ENCODE measurements around the gene CCNYL1. TPM values are rescaled to one million over a fixed set of nuclear protein-coding genes. Genes with fewer than 3 reads are reported as not detected.

CCNYL1 gene
- polyA plus RNA-seq, 1 donor from 2014 or later, result 14.7 TPM

DNA sequence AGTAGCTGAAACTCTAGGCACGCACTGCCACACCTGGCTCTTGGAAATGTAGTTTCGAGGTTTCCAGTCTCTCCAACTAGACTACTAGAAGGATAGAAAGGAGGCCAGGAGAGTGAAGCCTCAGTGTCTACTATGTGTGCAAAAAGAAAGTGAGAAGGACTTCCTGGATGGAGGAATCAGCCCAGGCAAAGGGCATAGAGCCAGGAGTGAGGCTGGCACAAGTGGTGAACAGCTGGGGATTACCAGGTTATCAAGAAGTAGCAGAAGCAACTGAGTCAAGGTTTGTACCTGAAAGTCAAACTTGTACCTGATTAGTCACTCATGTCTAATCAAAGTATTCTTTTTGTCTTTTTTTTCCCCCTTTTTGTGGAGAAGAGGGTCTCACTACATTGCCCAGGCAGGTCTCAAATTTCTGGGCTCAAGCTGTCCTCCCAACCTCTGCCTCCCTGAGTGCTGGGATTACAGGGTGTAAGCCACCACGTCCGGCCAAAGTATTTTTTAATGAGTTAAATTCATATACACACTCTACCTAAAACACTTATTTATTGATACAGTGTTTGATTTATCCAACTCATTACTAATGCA lies 67.0 kb downstream of the CCNYL1 start:
- H3K4me3 ChIP-seq (ENCODE audit: low read length), result no peak overlapping the region

DNA sequence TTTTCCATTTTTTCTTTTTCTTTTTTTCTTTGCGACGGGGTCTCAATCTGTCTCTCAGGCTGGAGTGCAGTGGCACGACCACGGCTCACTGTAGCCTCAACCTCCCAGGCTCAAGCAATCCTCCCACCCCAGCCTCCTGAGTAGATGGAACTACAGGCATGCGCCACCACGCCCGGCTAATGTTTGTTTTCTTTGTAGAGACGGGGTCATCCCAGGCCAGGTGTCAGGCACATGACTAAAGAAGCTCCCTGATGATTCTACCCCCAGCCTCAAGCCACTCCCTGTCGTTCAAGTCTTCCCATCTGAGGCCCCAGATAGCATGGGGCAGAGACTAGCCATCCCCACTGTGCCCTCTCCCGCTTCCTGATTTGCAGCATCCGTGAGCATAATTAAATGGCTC lies 68.1 kb downstream of the CCNYL1 start:
- no peak overlapping the region for H3K4me3 ChIP-seq (ENCODE audit: low read length)
- no peak for TF ChIP-seq TAF1 (IDR thresholded peaks at IDR 0.05; ENCODE audit: low read depth)
- no peak for TF ChIP-seq SMC3 (conservative IDR thresholded peaks at IDR 0.05; ENCODE audit: poor library complexity)
- TF ChIP-seq EZH2 (IDR thresholded peaks at IDR 0.05; ENCODE audit: borderline replicate concordance, insufficient read depth, low read length, poor library complexity, severe bottlenecking), result no peak
- TF ChIP-seq, protein P1, sequence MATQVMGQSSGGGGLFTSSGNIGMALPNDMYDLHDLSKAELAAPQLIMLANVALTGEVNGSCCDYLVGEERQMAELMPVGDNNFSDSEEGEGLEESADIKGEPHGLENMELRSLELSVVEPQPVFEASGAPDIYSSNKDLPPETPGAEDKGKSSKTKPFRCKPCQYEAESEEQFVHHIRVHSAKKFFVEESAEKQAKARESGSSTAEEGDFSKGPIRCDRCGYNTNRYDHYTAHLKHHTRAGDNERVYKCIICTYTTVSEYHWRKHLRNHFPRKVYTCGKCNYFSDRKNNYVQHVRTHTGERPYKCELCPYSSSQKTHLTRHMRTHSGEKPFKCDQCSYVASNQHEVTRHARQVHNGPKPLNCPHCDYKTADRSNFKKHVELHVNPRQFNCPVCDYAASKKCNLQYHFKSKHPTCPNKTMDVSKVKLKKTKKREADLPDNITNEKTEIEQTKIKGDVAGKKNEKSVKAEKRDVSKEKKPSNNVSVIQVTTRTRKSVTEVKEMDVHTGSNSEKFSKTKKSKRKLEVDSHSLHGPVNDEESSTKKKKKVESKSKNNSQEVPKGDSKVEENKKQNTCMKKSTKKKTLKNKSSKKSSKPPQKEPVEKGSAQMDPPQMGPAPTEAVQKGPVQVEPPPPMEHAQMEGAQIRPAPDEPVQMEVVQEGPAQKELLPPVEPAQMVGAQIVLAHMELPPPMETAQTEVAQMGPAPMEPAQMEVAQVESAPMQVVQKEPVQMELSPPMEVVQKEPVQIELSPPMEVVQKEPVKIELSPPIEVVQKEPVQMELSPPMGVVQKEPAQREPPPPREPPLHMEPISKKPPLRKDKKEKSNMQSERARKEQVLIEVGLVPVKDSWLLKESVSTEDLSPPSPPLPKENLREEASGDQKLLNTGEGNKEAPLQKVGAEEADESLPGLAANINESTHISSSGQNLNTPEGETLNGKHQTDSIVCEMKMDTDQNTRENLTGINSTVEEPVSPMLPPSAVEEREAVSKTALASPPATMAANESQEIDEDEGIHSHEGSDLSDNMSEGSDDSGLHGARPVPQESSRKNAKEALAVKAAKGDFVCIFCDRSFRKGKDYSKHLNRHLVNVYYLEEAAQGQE (IDR thresholded peaks at IDR 0.05; ENCODE audit: borderline replicate concordance), result no peak
- TF ChIP-seq, protein P2, sequence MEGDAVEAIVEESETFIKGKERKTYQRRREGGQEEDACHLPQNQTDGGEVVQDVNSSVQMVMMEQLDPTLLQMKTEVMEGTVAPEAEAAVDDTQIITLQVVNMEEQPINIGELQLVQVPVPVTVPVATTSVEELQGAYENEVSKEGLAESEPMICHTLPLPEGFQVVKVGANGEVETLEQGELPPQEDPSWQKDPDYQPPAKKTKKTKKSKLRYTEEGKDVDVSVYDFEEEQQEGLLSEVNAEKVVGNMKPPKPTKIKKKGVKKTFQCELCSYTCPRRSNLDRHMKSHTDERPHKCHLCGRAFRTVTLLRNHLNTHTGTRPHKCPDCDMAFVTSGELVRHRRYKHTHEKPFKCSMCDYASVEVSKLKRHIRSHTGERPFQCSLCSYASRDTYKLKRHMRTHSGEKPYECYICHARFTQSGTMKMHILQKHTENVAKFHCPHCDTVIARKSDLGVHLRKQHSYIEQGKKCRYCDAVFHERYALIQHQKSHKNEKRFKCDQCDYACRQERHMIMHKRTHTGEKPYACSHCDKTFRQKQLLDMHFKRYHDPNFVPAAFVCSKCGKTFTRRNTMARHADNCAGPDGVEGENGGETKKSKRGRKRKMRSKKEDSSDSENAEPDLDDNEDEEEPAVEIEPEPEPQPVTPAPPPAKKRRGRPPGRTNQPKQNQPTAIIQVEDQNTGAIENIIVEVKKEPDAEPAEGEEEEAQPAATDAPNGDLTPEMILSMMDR (IDR thresholded peaks at IDR 0.05; ENCODE audit: poor library complexity, severe bottlenecking), result no peak
- no peak for TF ChIP-seq RAD21 (conservative IDR thresholded peaks at IDR 0.05)
- no peak for TF ChIP-seq EP300 (conservative IDR thresholded peaks at IDR 0.05; ENCODE audit: poor library complexity, severe bottlenecking)
- TF ChIP-seq MXI1 (conservative IDR thresholded peaks at IDR 0.05; ENCODE audit: poor library complexity, severe bottlenecking), result no peak
- TF ChIP-seq POLR2AphosphoS5 (IDR thresholded peaks at IDR 0.05), result no peak
- no peak overlapping the region for H3K9ac ChIP-seq (ENCODE audit: low read length)
- H3K27me3 ChIP-seq (ENCODE audit: insufficient read depth, low read depth, low read length), result no peaks in the 10 kb centered on the region
- no peak overlapping the region for H2AFZ ChIP-seq (ENCODE audit: low read depth, low read length)
- no peaks in the 10 kb centered on the region for H3K36me3 ChIP-seq (ENCODE audit: insufficient read depth, low read length)
- no peak overlapping the region for H3K4me2 ChIP-seq (ENCODE audit: low read length)
- no peaks in the 10 kb centered on the region for H4K20me1 ChIP-seq (ENCODE audit: insufficient read depth)
- H3K9me3 ChIP-seq (ENCODE audit: low read length), result no peaks in the 10 kb centered on the region
- no peaks in the 10 kb centered on the region for H3F3A ChIP-seq (ENCODE audit: insufficient read depth, low read length, poor library complexity, severe bottlenecking)
- H3K27ac ChIP-seq (ENCODE audit: low read length), result no peak overlapping the region
- no peaks in the 10 kb centered on the region for H3K79me2 ChIP-seq (replicated peaks; ENCODE audit: insufficient read depth, low read length)
- no peaks in the 10 kb centered on the region for H3K9me2 ChIP-seq (ENCODE audit: insufficient read depth, low read length)

More for the DNA sequence above, 67.0 kb downstream of the CCNYL1 start:
- H3K27me3 ChIP-seq (ENCODE audit: insufficient read depth, low read depth, low read length), result no peaks in the 10 kb centered on the region
- no peak overlapping the region for H3K27ac ChIP-seq (ENCODE audit: low read length)
- no peak overlapping the region for H3K4me2 ChIP-seq (ENCODE audit: low read length)
- TF ChIP-seq, protein P2 (IDR thresholded peaks at IDR 0.05; ENCODE audit: poor library complexity, severe bottlenecking), result no peak
- TF ChIP-seq, protein P1 (IDR thresholded peaks at IDR 0.05; ENCODE audit: borderline replicate concordance), result no peak
- TF ChIP-seq EZH2 (IDR thresholded peaks at IDR 0.05; ENCODE audit: borderline replicate concordance, insufficient read depth, low read length, poor library complexity, severe bottlenecking), result no peak
- no peak for TF ChIP-seq EP300 (conservative IDR thresholded peaks at IDR 0.05; ENCODE audit: poor library complexity, severe bottlenecking)
- no peak for TF ChIP-seq MXI1 (conservative IDR thresholded peaks at IDR 0.05; ENCODE audit: poor library complexity, severe bottlenecking)
- TF ChIP-seq POLR2AphosphoS5 (IDR thresholded peaks at IDR 0.05), result no peak
- no peak for TF ChIP-seq TAF1 (IDR thresholded peaks at IDR 0.05; ENCODE audit: low read depth)
- TF ChIP-seq RAD21 (conservative IDR thresholded peaks at IDR 0.05), result no peak
- TF ChIP-seq SMC3 (conservative IDR thresholded peaks at IDR 0.05; ENCODE audit: poor library complexity), result no peak
- H2AFZ ChIP-seq (ENCODE audit: low read depth, low read length), result no peak overlapping the region
- no peaks in the 10 kb centered on the region for H3F3A ChIP-seq (ENCODE audit: insufficient read depth, low read length, poor library complexity, severe bottlenecking)
- H3K79me2 ChIP-seq (replicated peaks; ENCODE audit: insufficient read depth, low read length), result no peaks in the 10 kb centered on the region
- no peaks in the 10 kb centered on the region for H3K9me2 ChIP-seq (ENCODE audit: insufficient read depth, low read length)
- H3K9ac ChIP-seq (ENCODE audit: low read length), result no peak overlapping the region
- no peaks in the 10 kb centered on the region for H3K9me3 ChIP-seq (ENCODE audit: low read length)
- no peaks in the 10 kb centered on the region for H3K36me3 ChIP-seq (ENCODE audit: insufficient read depth, low read length)
- no peaks in the 10 kb centered on the region for H4K20me1 ChIP-seq (ENCODE audit: insufficient read depth)

Data from neural cell (in vitro differentiated cells).